Endothelial cell of umbilical vein (primary cell): Measurements from ENCODE around the gene MARCHF9. TPM values are rescaled to one million over a fixed set of nuclear protein-coding genes. Genes with fewer than 3 reads are reported as not detected.

ENCODE experiments used
- BruUV-seq: library from RNA; stranded (reverse); fragments of 400-500 nt; replicated peaks from 2 replicates; lab custom pipeline; 2021; lab: Mats Ljungman, UMichigan
- CTCF ChIA-PET: fragments of 300-600, 350-600 bp; sonication (Branson Sonifier 250); formaldehyde crosslinking; loops from one replicate; lab custom pipeline; 2021; ENCODE audit warnings: antibody characterized with exemption, inconsistent platforms; lab: Charles Lee
- POLR2A ChIA-PET: fragments of 300-600, 350-600 bp; sonication (Branson Sonifier 250); formaldehyde crosslinking; loops from one replicate; lab custom pipeline; 2021; ENCODE audit warnings: antibody characterized with exemption, inconsistent platforms; lab: Charles Lee
- DNase-seq: peaks from one replicate; pipeline ENCODE4 v3.0.0-alpha.2; 2011; ENCODE audit warnings: low read depth, low spot score
- FAIRE-seq: peaks from 2 replicates; lab custom pipeline; 2011; peaks lifted over from hg19 to GRCh38; lab: Jason Lieb, UNC
- H2AFZ ChIP-seq: 2 replicates; pipeline ENCODE4 v1.6.0; 2012; ENCODE audit warnings: low read depth, low read length, control low read depth, inconsistent platforms
- H3K27ac ChIP-seq: 2 replicates; pipeline ENCODE4 v1.5.1; 2011; ENCODE audit warnings: low read depth, mild to moderate bottlenecking, control low read depth, low read length, moderate library complexity; ENCODE audit not compliant: insufficient read depth
- H3K27me3 ChIP-seq, 2 experiments: 2 replicates each; pipeline versions ENCODE4 v1.6.0 to v1.6.1; 2011; ENCODE audit warnings: low read length in 2 of 2, mixed read lengths in 1 of 2; ENCODE audit not compliant: control insufficient read depth in 2 of 2, insufficient read depth in 2 of 2
- H3K36me3 ChIP-seq, 2 experiments: 2 replicates in 1 of 2; 3 replicates in 1 of 2; pipeline ENCODE4 v1.5.1; 2011; ENCODE audit warnings: low read length in 2 of 2, mild to moderate bottlenecking in 1 of 2, moderate library complexity in 1 of 2; ENCODE audit not compliant: control insufficient read depth in 2 of 2, insufficient read depth in 2 of 2; ENCODE audit errors: extremely low read depth in 1 of 2
- H3K4me1 ChIP-seq: 3 replicates; pipeline ENCODE4 v1.5.1; 2011; ENCODE audit warnings: mild to moderate bottlenecking, low read length; ENCODE audit not compliant: control insufficient read depth, insufficient read depth; ENCODE audit errors: extremely low read depth
- H3K4me2 ChIP-seq: 2 replicates; pipeline ENCODE4 v1.6.1; 2011; ENCODE audit warnings: low read length, control low read depth, mixed read lengths; ENCODE audit not compliant: insufficient read depth
- H3K4me3 ChIP-seq, 3 experiments: fragments of 200-600 bp in 1 of 3; sonication (generic), shearing (Covaris generic) in 1 of 3; replicated peaks in 1 of 3; 2 replicates each; pipeline ENCODE4 v1.5.1; 2011 to 2016; ENCODE audit warnings: control low read depth in 3 of 3, low read length in 3 of 3, mild to moderate bottlenecking in 2 of 3, inconsistent platforms in 1 of 3, low read depth in 1 of 3, moderate library complexity in 1 of 3; ENCODE audit not compliant: insufficient read depth in 1 of 3
- H3K79me2 ChIP-seq: 2 replicates; pipeline ENCODE4 v1.6.0; 2012; ENCODE audit warnings: low read length, inconsistent platforms; ENCODE audit not compliant: control insufficient read depth, insufficient read depth
- H3K9ac ChIP-seq: replicated peaks from 2 replicates; pipeline ENCODE3; 2011; ENCODE audit warnings: low read length, control low read depth; ENCODE audit not compliant: insufficient read depth; ENCODE audit errors: extremely low read depth
- H3K9me1 ChIP-seq: replicated peaks from 3 replicates; pipeline ENCODE4 v1.6.0; 2011; ENCODE audit warnings: mild to moderate bottlenecking, low read length; ENCODE audit not compliant: control insufficient read depth, insufficient read depth; ENCODE audit errors: extremely low read depth
- H3K9me3 ChIP-seq: replicated peaks from 2 replicates; pipeline ENCODE4 v1.5.1; 2012; ENCODE audit warnings: low read length, inconsistent platforms; ENCODE audit not compliant: control insufficient read depth, insufficient read depth
- H4K20me1 ChIP-seq: replicated peaks from 2 replicates; pipeline ENCODE3; 2011; ENCODE audit warnings: mild to moderate bottlenecking, low read length; ENCODE audit not compliant: control insufficient read depth, insufficient read depth; ENCODE audit errors: extremely low read depth
- EZH2 ChIP-seq: IDR thresholded peaks from 2 replicates; pipeline ENCODE4 v1.6.1; 2012; ENCODE audit warnings: borderline replicate concordance, low read depth, mild to moderate bottlenecking, moderate library complexity, low read length, inconsistent platforms; ENCODE audit not compliant: severe bottlenecking
- GATA2 ChIP-seq: IDR thresholded peaks from 2 replicates; pipeline ENCODE4 v1.7.0; 2011; ENCODE audit warnings: low read depth, mild to moderate bottlenecking, moderate library complexity, mixed read lengths, low read length; ENCODE audit not compliant: insufficient read length, insufficient read depth
- MYC ChIP-seq: IDR thresholded peaks from one replicate; pipeline ENCODE4 v1.6.1; 2011; ENCODE audit warnings: mild to moderate bottlenecking, low read depth, low read length
- POLR2A ChIP-seq: IDR thresholded peaks from 2 replicates; pipeline ENCODE4 v1.6.1; 2012; ENCODE audit warnings: low read depth, mild to moderate bottlenecking, control low read depth, low read length
- POLR2AphosphoS5 ChIP-seq: IDR thresholded peaks from 2 replicates; pipeline ENCODE4 v1.6.1; 2012; ENCODE audit warnings: low read depth, mild to moderate bottlenecking, control low read depth, low read length, moderate library complexity; ENCODE audit not compliant: insufficient read depth
- dilution Hi-C: fragments of 300-500 bp; cut with MboI; formaldehyde crosslinking; loops from one replicate; pipeline ENCODE4 v1.15.0; 2019; ENCODE audit warnings: low sequenced_read_pairs; ENCODE audit not compliant: extremely low pct_ligation_motif_present
- intact Hi-C: fragments of 100-400 bp; cut with micrococcal nuclease; formaldehyde crosslinking; loops from one replicate; pipeline ENCODE4 v1.10.0; 2022
- polyA plus RNA-seq, 4 experiments: library from polyadenylated mRNA; depleted of rRNA in 3 of 4; stranded (reverse) in 3 of 4; unstranded in 1 of 4; fragments of >200 nt; gene quantifications; 2 replicates each; pipeline versions ENCODE4 v1.2.1 to v1.2.3, GENCODE V29; 2011 to 2012; ENCODE audit warnings: missing spikeins in 1 of 4
- total RNA-seq: library from RNA; stranded (reverse); gene quantifications from 2 replicates; pipeline ENCODE4 v1.2.3, GENCODE V29; 2021
- TF ChIP-seq, protein P1 (sequence below), 2 donors: IDR thresholded peaks; 1 replicate in 1 of 2; 2 replicates in 1 of 2; pipeline ENCODE4 v1.5.1; 2011; ENCODE audit warnings: low read length in 2 of 2, mild to moderate bottlenecking in 2 of 2, moderate library complexity in 2 of 2, control low read depth in 1 of 2, inconsistent platforms in 1 of 2, low read depth in 1 of 2; ENCODE audit not compliant: insufficient read depth in 1 of 2; ENCODE audit errors: extremely low read depth in 1 of 2
- TF ChIP-seq, protein P2 (sequence below): IDR thresholded peaks from 2 replicates; pipeline ENCODE4 v1.6.1; 2011; ENCODE audit not compliant: insufficient read depth, insufficient read length

The MARCHF9 gene
- total and polyA plus RNA-seq, 2 donors (not counting 3 experiments of a cell fraction or from before 2014, with no cell fraction given), result 4.6 to 4.8 TPM

DNA sequence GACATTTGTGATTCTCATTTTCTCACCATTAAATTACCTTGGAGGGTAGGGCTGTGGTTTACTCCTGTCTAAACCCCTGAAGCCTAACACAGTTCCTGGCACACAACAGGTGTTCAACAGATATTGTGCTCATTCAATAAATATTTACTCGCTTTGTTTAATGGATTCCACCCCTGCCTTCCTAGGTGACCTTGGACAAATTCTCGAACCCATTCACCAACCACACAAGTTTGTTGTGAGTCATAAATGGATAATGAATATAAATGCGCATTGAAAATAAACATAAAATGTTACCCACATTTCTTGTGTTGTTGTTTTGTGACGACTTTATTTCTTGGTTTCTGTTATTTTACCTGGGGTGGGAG is 27.3 kb downstream of the MARCHF9 start:
- Histone ChIP-seq H3K4me3 (no peak overlapping the region), H4K20me1 (no peaks in the 10 kb centered on the region), H3K9me3 (no peaks in the 10 kb centered on the region), H3K9ac (no peak overlapping the region), H3K27me3 (no peaks in the 10 kb centered on the region), H3K4me2 (no peak overlapping the region), H3K27ac (no peak overlapping the region), H2AFZ (no peak overlapping the region), H3K4me1 (peaks cover 7% of the 10 kb centered on the region), H3K9me1 (no peaks in the 10 kb centered on the region), H3K79me2 (peaks cover 14% of the 10 kb centered on the region), H3K36me3 (peaks cover 8 to 10% of the 10 kb centered on the region in 2 experiments)
- ChIA-PET POLR2A (no interaction called here), CTCF (interaction anchor here (0.6 to 3.2 kb wide), 6 partner anchors 10 to 790 kb away, joined by 4 to 15 read pairs (median 12); partner anchors contain the start of genes EEF1AKMT3 and METTL1)
- intact Hi-C loops (loop anchor here (1.0 to 2.0 kb wide), 3 partner anchors 10 to 123 kb away; partner anchors contain the start of genes EEF1AKMT3 and METTL1), dilution Hi-C loops (no loop called here)
- DNase-seq, result no peak
- no peak for FAIRE-seq
- BruUV-seq, result no TSS peak
- TF ChIP-seq GATA2 (no peak), MYC (no peak)

DNA sequence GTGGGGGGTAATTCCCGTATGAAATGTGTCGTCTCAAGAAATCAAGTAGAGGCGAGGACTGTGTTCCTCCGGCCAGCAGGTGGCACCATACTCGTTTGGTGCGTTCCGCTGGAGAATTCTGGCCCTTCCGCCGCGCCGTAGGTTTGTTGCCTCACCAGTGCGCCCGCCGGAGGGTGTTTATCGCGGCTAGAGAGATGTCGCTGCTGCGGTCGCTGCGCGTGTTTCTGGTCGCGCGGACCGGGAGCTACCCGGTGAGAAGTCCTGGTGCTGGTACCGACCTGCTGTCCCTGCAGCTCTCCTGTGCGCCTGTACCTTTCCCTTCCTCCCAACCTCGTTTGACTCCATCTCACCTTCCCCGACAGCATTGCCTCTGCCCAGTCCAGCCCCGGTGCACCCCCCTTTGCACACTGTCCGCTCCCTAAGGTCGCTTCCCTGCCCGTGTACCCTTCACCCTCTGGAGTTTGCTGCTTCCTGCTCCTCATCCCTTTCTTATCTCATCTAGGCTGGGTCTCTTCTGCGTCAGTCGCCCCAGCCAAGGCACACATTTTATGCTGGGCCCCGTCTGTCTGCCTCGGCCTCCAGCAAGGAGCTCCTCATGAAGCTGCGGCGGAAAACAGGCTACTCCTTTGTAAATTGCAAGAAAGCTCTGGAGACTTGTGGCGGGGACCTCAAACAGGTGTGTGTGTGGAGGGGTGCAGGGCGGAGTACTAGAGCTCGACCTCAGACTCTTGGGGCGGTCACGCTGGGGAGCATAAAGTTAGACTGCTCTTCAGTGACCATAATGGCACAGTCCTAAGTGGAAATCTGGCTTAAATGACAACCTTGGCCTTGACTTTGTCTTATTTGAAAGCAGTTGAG is 27.9 kb downstream of the MARCHF9 start, which contains the start of gene TSFM:
Gene TSFM, plus strand, starts transcription at position 180 of the 858 bp plus-strand sequence. Its CDS starts 15 bp downstream, at position 195.
- CTCF ChIA-PET, result interaction anchor here (0.7 to 3.2 kb wide), 20 partner anchors 8 to 200 kb away, joined by 3 to 15 read pairs (median 4); partner anchors contain the start of genes CYP27B1, EEF1AKMT3 and METTL1
- Histone ChIP-seq H3K9ac (peak within 1 kb of the TSS; percentile 59), H2AFZ (peak within 1 kb of the TSS; percentile 3), H3K4me2 (peak within 1 kb of the TSS; percentile 70), H3K79me2 (peaks cover 14% of the 10 kb centered on the region), H3K4me3 (peak within 1 kb of the TSS; percentile 40 to 63 (median 52)), H4K20me1 (no peaks in the 10 kb centered on the region), H3K27me3 (no peaks in the 10 kb centered on the region), H3K4me1 (peaks cover 7% of the 10 kb centered on the region), H3K9me1 (no peaks in the 10 kb centered on the region), H3K27ac (peak within 1 kb of the TSS; percentile 1), H3K36me3 (peaks cover 8 to 10% of the 10 kb centered on the region in 2 experiments), H3K9me3 (no peaks in the 10 kb centered on the region)
- intact Hi-C loops (loop anchor here (1.0 to 2.0 kb wide), 4 partner anchors 11 to 122 kb away; partner anchors contain the start of genes EEF1AKMT3 and METTL1), dilution Hi-C loops (no loop called here)
- TF ChIP-seq POLR2AphosphoS5 (peak; percentile 95), MYC (peak; percentile 51), GATA2 (peak; percentile 20), POLR2A (peak; percentile 82), EZH2 (no peak)
- TF ChIP-seq, protein P1, sequence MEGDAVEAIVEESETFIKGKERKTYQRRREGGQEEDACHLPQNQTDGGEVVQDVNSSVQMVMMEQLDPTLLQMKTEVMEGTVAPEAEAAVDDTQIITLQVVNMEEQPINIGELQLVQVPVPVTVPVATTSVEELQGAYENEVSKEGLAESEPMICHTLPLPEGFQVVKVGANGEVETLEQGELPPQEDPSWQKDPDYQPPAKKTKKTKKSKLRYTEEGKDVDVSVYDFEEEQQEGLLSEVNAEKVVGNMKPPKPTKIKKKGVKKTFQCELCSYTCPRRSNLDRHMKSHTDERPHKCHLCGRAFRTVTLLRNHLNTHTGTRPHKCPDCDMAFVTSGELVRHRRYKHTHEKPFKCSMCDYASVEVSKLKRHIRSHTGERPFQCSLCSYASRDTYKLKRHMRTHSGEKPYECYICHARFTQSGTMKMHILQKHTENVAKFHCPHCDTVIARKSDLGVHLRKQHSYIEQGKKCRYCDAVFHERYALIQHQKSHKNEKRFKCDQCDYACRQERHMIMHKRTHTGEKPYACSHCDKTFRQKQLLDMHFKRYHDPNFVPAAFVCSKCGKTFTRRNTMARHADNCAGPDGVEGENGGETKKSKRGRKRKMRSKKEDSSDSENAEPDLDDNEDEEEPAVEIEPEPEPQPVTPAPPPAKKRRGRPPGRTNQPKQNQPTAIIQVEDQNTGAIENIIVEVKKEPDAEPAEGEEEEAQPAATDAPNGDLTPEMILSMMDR (IDR thresholded peaks at IDR 0.05; ENCODE audit: extremely low read depth in 1 of 2, insufficient read depth in 1 of 2, low read depth in 1 of 2, low read length in 2 of 2), result peak; percentile 91
- TF ChIP-seq, protein P2, sequence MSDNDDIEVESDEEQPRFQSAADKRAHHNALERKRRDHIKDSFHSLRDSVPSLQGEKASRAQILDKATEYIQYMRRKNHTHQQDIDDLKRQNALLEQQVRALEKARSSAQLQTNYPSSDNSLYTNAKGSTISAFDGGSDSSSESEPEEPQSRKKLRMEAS, result no peak
- DNase-seq (peak; percentile 93), FAIRE-seq (peak; percentile 66)
- BruUV-seq, result TSS peak; percentile 44
- POLR2A ChIA-PET, result interaction anchor here (1.0 kb wide), 1 partner anchor 11 kb away, joined by 4 read pairs; the partner anchor contains the start of genes EEF1AKMT3 and METTL1
